Endometrium (tissue), 2 donors: ENCODE results near the gene ZFR.
"Not testable (repeated sequence)": the region's sequence is repeated elsewhere in the genome, so short reads cannot be mapped to it uniquely, and the experiment has no call there.

ENCODE experiments used
- FAIRE-seq: peaks from 2 replicates; lab custom pipeline; 2012; peaks lifted over from hg19 to GRCh38; lab: Jason Lieb, UNC
- donor health status: control.
- donor health status: control.

Gene ZFR

DNA sequence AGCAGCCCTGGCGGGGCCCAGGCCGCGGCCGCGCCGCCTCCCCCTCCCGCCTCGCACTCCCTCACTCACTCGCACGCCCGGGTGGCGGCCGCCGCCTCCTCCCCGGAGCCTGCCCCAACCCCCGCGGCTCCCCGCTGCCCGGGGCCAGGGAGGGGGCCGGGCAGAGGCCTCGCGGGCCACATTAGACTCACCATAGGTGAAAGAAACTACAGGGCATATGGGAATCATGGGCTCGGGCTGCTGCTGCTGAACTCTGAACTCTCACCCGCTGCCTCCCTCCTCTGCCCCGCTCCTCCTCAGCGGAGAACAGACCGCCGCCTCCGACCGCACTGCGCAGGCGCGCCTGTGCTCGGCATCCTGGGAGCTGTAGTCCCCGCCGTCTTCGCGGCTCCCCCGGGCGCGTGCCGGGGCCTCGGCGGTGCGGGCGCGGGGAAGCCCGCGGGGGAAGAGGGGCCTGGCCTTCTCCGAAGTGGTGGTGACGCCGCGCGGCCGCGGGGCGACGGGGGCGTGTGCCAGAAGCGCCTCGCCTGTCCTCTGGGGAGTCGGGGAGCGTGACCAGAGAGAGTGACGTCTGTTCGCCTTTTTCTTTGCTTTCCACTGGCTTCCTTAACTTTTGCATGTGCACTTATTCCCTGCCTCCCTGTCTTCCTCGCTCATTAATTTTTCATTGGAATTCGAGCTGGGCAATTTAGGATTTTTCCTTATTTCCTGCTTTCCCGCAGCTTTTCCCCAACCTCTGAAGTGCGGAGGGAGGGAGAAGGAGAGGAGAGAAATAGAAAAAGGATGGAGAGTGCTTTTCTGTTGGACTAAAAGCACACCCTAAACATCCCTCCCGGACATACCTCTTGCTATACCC, at the start of gene ZFR:
ZFR (minus strand) TSS at position 310 of the 856 bp plus-strand sequence; CDS start at position 228, 82 bp downstream.
- no peak for FAIRE-seq

DNA sequence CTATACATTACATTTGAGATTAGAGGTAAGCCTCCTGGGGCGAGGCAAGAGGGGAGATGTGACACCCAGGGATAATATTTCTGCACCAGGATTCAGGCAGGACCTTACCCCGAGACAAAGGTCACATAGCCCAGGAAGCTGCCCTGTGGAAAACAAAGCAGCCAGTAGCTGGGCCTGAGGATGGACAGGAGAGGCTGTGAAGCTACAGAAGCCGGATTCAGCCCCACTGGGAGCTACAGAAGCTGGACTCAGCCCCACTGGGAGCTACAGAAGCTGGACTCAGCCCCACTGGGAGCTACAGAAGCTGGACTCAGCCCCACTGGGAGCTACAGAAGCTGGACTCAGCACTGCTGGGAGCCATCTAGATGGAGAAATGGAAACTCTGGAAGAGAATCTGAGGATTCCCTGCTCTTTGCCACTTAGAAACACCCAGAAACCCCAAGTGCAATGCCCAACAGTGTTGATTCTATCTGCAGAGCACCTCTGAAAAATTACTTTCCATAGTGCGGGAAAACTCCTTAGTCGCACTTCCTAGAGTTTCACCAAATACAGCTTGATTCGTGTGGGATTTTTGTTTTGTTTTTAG, 46.5 kb upstream of the ZFR start:
- FAIRE-seq, result no peak

DNA sequence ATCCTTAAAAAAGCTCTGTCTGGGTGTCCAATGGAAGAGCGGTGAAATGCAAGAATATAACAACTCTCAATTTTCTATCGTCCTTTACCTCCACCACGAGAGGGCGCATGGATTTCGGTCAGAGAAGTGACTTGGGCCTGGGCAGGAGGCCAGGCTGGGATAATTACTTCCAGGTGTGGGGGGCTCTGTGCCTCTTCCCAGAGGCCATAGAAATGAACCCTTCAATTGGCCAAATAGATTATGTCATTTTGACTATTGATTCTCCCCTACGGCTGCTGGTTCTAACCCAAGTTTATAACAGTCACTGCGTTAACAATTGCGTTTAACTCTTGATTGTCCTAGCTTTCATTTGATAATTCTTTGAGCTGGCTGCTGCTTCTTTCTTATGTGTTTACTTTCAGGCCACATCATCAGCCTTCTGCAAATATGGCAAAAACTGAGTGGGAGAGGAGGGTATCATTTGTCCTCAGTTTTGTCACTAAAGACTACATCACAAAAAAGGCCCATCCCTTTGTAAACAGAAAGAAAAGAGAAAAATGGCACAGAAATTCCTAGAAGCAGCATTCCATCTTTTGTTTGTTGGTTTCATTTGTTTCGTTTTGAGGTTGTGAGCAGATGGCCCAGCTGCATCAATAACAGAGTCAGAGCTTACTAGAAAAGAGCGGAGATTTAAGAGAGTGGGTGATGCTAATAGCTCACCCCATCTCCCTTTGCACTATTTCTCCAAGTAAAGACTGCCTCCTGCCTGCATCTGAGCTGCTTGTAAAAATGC, 45.4 kb upstream of the ZFR start:
- peak; percentile 29 for FAIRE-seq

DNA sequence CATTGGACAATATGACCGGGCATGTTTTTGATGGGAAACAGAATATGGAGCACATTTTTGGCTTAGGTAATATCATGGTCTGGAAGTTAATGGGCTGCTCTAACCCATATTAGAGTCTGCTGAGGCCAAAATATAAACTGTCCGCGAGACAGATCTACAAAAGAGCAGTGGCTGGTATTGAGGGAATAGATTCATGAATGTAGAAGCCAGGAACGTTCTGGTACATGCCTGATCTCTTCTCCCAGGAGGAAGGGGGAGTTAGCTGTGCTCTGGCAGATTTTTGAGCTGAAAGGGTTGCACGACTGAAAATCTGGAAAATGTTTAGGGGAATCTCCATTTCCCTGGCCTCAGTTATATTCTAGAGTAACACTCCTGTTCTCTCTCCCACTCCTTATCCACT, 42.9 kb upstream of the ZFR start:
- FAIRE-seq, result no peak

DNA sequence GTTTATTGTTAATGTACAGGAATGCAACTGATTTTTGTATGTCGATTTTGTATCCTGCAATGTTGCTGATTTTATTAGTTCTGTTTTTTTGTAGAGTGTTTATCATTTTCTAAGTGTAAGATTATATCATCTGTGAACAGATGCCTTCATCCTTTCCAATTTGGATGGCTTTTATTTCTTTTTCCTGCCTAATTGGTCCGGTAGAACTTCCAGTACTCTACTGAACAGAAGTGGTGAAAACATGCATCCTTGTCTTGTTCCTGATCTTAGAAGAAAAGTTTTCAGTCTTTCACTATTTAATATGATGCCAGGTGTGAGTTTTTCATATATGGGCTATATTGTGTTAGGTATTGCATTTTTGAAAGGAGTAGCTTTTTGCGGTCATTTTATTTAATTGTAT, 42.5 kb upstream of the ZFR start:
- no peak for FAIRE-seq

DNA sequence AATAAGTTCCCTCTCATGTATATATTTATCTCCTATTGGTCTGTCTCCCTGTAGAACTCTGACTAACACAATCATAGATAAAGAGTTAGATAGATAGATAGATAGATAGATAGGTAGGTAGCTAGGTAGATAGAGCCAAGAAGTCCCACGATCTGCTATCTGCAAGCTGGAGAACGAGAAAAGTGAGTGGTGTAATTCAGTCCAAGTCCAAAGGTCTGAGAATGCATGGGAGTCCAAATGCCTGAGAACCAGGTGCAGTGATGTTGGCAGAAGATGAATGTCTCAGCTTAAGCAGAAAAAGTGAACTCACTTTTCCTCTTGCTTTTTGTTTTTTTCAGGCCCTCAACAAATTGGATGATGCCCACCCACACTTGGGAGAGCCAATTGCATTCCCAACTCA, 37.7 kb upstream of the ZFR start:
- FAIRE-seq, result no peak

DNA sequence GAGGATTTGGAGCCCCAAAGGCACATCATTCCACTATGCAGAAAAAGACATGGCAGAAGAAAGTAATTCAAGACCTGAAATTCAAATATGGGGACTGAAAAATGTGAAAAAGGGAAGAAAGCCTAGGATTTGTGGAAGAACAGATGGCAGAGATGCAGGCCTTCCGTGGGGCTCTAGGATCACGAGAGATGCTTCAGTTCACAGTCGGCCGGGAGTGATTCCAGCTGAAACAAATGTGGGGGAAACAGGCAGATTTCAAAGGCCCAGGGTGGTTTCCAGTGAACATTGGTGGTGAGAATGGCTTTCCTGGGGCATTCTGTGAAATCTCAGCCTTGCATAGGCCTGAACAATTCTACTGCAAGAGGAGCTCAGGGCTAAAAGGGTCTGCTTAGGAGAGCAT, 34.6 kb upstream of the ZFR start:
- FAIRE-seq, result no peak

DNA sequence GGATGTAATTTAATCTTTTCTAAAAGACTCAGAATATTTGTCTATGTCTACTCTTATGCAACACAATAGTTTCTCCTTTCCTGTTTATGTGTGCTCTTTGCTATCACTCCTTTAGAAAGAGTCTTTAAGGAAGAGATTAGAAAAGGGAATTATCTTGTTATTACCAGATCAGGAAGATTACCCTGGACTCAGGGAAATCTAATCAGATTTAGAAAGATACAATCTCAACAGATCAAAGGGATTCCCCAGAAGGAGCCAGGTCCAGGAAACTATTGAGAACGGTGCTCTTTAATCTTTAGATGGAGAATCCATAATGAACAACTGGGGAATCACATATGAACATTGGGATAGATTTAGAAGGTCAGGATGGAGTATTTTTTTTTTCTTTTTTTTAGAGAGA, 32.4 kb upstream of the ZFR start:
- FAIRE-seq, result no peak

DNA sequence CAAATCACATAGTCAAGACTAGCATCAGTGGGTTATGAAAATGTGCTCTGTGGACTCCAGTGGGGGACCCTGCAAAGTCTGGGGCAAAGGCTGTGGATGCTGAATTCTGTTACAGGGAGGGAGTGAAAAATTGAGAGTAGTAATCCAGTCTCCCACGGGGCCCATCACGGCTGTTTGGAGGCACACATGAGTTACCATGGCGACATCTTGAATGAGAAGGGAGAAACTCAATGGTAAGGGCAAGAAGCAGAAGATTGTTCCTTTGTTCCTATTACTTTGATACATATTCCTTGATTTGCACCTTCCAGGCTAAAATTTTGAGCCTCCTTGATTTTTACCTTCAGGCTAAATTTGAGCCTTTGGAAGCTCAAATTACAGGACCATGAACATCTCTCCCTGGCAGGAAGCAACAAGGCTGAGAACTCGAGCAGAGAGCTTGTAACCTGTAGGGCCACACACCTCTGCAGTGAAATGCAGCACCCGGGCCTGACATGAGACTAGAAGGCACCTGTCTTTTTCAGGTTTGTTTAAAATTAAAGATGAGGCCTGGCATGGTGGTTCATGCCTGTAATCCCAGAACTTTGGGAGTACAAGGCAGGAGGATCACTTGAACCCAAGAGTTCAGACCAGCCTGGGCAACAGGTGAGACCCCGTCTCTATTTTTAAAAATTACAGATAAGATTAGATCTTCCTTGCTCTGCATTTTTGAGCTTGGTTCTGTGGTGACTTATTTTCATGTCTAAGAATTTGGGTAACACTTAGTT, 31.0 kb upstream of the ZFR start:
- FAIRE-seq, result no peak

DNA sequence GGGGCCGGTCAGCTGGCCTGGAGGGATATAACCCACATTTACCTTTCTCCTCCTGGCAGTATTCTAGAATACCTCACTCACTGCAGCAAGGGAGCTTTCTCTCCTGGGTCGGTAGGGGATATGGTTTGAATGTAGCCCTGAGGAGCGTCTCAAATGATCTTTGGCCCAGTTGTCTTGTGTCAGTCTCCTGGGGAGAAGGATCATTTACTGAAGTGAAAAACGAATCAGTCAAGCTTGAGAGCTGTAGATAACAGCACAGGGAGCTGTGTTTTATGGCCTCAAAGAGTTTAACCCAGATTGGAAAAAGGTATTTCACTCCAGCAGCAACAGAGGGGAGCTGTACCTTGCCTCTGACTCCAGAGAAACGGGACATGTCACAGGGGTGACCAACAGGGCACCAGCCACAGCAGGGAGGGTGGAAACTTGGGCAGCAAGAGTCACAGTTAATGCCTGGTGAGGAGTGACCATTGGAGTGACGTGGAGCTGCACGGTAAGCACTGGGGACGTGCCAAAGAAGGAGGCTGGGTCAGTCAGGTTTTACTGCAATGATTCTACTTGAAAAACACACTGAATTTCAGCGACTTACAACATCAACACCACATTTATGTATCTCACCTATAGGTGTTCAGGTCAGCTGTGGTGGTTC, 29.8 kb upstream of the ZFR start:
- no peak for FAIRE-seq

DNA sequence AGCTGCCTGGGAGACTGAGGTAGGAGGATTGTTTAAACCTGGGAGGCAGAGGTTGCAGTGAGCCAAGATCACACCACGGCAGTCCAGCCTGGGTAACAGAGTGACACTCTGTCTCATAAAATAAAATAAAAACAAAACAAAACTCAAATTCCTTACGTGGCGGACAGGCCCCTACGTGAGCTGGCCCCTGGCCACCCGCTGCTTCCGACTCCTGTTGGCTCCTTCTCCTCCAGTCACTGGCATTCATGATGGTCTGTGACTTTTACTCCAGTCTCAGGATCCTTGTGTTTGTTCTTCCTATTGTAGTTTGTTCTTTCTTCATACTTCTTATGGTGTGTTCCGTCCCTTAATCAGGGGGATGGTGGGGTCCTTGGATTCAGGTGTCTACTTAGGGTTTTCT, 28.5 kb upstream of the ZFR start:
- FAIRE-seq, result no peak

DNA sequence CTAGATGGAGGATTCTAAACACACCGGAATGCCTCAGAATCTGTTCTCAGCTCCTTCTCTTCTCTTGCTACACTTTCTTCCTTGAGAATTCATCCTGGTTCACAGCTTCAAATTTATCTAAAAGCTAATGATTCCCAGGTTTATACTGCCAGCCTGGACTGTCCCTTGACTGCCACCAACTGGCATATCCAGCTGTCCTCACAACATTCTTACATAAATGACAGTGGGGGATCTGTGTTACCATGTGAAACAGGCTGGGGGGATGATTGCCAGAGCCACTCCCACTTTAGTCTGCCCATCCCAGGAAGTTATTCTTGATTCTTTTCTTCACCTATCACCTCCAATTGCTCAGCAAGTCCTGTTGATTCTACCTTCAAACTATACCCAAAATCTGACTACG, 27.2 kb upstream of the ZFR start:
- no peak for FAIRE-seq

DNA sequence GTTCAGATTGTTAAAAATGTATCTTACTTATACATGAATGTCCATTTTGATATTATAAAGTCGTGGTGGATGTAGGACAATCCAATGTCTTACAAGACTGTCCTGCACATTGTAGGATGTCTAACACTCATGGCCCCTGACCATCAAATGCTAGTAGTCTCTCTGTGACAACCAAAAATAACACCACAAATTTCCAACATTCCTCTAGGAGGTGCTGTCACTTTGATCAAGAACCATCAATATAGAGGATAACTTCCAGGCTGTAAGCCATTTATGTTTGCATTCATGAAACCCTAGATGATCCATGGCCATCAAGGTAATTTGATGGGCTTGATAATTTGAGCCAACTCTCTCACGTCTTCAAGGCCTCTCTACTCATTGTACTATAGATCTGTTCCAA, 20.5 kb upstream of the ZFR start:
- no peak for FAIRE-seq

DNA sequence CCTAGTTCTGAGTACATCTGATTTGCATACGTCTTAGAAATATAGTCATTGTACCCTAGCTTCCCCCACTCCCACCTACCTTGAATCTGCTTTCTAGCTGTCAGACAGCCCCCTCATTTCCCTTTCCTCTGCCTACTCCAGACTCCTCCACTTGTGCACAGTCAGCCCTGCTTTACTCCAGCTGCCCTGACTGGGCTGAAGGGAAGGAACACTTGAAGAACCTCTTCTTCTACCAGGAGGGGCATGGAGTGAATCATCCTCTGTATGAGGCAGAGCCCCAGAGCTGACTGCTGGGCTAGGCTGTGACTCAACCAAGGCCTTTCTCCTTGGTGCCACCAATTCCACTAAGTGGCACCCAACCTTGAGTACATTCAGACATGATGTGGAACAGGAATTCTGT, 18.1 kb upstream of the ZFR start:
- no peak for FAIRE-seq

DNA sequence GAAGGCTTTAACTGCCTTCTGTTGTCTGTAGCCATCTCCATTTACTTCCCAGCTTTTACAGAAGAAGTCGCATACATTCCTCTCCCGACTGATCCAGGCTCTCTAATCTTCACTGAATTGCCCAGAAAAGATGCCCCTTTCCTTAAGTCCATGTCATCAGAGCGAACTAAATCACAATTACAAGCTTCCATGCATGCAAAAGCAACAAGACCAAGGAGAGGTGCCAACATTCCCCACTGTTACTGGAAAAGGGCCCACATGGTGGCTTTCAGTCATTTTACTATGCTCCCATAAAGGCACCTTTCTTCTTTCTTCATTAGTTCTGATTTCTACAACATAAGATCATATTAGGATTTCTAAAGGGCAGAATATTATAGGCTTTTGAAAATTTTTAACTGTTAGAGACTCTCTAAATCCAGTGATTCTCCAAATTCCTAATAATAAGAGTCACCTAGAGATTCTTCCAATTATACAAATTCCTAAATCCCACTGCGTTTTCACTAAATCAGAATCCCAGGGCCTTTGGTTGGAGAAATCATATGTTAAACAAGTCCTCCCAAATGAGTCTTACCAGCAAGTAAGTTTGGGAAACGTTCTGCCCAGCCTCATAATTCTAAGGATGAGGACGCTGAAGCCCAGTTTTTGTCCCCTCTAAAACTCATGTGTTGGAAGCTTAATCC, 17.0 kb upstream of the ZFR start:
- FAIRE-seq, result no peak

DNA sequence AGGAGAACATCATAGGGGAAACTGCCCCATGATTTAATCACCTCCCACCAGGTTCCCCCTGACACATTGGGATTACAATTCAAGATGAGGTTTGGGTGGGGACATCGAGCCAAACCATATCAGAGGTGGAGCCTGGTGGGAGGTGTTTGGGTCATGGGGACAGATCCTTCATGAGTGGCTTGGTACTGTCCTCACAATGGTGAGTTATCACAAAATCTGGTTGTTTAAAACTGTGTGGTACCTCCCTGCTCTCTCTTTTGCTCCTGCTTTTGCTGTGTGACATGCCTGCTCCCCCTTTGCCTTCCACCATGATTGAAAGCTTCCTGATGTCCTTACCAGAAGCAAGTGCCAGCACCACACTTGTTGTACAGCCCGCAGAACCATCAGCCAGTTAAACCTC, 16.2 kb upstream of the ZFR start:
- no peak for FAIRE-seq

DNA sequence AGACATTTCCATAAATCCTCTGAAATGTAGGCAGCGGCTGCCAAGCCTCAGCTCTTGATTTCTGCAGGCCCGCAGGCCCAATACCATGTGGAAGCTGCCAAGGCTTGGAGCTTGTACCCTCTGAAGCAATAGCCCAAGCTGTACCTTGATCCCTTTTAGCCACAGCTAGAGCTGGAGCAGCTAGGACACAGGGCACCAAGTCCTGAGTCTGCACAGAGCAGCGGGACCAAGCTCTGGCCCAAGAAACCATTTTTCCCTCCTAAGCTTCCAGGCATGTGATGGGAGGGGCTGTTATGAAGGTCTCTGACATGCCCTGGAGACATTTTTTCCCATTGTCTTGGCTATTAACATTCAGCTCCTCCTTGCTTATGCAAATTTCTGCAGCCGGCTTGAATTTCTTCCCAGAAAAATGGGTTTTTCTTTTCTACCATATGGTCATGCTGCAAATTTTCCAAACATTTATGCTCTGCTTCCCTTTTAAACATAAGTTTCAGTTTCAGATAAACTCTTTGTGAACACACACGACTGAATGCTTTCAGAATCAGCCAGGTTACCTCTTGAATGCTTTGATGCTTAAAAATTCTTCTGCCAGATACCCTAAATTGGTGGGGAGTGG, 14.4 kb upstream of the ZFR start:
- FAIRE-seq, result no peak

DNA sequence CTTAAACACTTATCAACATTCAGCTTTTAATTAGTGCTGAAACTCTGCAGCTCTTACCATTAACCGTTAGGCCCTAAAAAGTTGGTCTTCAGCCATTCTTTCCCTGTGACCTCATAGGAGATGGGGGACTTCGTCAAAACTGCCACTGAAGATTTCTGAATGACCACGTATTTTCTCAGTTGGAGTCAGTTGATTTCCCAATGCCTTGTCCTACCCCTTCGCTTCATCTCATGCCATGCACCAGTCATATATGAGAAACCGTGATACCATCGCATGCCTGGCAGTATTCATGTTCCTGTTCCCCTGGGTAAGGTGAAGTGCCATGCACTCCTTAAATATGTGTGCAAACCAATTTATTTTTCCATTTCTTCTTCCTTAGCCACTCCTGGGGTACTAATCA, 10.8 kb upstream of the ZFR start:
- FAIRE-seq, result no peak

DNA sequence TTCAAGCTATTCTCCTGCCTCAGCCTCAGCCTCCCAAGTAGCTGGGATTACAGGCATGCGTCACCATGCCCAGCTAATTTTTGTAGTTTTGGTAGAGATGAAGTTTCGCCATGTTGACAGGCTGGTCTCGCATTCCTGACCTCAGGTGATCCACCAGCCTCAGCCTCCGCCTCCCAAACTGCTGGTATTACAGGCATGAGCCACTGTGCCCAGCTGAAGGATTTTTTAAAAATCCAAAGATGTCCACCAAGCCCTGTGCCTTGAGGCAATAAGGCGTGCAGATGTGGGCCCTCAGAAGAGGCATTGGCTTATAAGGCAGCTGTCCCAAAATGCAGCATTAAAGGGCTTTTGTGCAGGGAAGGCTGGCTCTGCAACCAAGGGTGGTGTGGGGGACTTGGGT, 10.3 kb upstream of the ZFR start:
- no peak for FAIRE-seq

DNA sequence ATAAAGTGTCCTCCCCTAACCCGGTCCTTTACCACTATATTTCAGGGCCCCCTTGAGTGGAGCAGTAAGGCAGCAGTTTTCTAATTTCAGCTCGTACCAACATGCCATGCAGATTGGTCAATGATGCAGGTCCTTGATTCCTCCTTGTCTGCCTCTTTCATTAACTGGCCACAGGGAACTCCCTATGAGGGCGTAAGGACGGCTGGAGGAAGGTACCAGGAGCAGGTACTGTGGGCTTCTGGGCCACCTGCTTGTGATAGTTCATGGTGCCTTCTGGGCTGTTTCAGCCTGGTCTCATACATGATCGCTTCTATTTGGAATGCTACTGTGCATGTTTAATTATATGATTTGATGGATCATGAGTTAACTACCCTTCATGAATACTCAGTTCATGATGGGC, 9.4 kb upstream of the ZFR start:
- no peak for FAIRE-seq

DNA sequence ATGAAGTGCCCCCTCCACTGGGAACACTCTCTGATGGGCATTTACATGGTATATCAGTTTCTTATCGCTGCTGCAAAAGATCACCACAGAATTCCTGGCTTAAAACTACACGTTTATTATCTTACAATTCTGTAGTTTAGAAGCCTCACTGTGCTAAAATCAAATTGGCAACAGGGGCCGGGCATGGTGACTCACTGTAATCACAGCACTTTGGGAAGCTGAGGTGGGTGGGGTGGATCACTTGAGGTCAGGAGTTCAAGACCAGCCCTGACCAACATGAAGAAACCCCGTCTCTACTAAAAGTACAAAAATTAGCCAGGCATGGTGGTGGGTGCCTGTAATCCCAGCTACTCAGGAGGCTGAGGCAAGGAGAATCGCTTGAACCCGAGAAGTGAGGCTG, 7.8 kb upstream of the ZFR start:
- FAIRE-seq, result not testable (repeated sequence)
